Epidermal melanocyte (primary cell): ENCODE results near the gene WFDC1.

Experiments used
- DNase-seq: peaks from one replicate; pipeline ENCODE4 v3.0.0; 2011; ENCODE audit warnings: low spot score; ENCODE audit not compliant: insufficient read length

The WFDC1 gene

GRCh38 chr16:84378099-84378498 lies 83.4 kb downstream of the WFDC1 start:
- no peak for DNase-seq

- DNase-seq = no peak
Observed at GRCh38 chr16:84378567-84378966, 83.9 kb downstream of the WFDC1 start.

- DNase-seq = no peak
Observed at GRCh38 chr16:84379008-84379708, 84.5 kb downstream of the WFDC1 start.
